Upper lobe of left lung (tissue), 6 donors: ENCODE measurements around the gene CNOT6L. TPM values are rescaled to one million over a fixed set of nuclear protein-coding genes. Genes with fewer than 3 reads are reported as not detected.
"Not testable (repeated sequence)": the region's sequence is repeated elsewhere in the genome, so short reads cannot be mapped to it uniquely, and the experiment has no call there.

Experiments
- ATAC-seq, 2 donors: fragments of 200-7000 bp; cut with Tn5 transposase; one replicate each; pipeline ENCODE4 v1.9.1; 2022; ENCODE audit warnings: mild to moderate bottlenecking in 2 of 2, moderate library complexity in 2 of 2; ENCODE audit not compliant: low FRiP score in 2 of 2
- DNase-seq, 2 donors: peaks; one replicate each; pipeline ENCODE4 v3.0.0-alpha.2; 2019 to 2020
- H3K27ac ChIP-seq, 4 donors: fragments of 200-600 bp; sonication (generic); one replicate each; pipeline ENCODE4 v1.5.1; 2016 to 2019
- H3K27me3 ChIP-seq, 4 donors: fragments of 200-600 bp; sonication (generic); one replicate each; pipeline ENCODE4 v1.5.1; 2017 to 2019
- H3K36me3 ChIP-seq, 4 donors: fragments of 200-600 bp; sonication (generic); one replicate each; pipeline ENCODE4 v1.5.1; 2016 to 2019
- H3K4me1 ChIP-seq, 4 donors: fragments of 200-600 bp; sonication (generic); one replicate each; pipeline ENCODE4 v1.5.1; 2018 to 2019
- H3K4me3 ChIP-seq, 4 donors: fragments of 200-600 bp; sonication (generic); one replicate each; pipeline ENCODE4 v1.5.1; 2017 to 2019; ENCODE audit warnings: mild to moderate bottlenecking in 2 of 4, moderate library complexity in 1 of 4
- H3K9me3 ChIP-seq, 4 donors: fragments of 200-600 bp; sonication (generic); one replicate each; pipeline ENCODE4 v1.5.1; 2018 to 2019
- EP300 ChIP-seq, 4 donors: sonication (generic); formaldehyde crosslinking; IDR thresholded peaks; one replicate each; pipeline ENCODE4 v1.5.1; 2017; ENCODE audit warnings: antibody characterized with exemption in 4 of 4, control low read depth in 2 of 4
- POLR2A ChIP-seq, 4 donors: fragments of 450-650 bp; IDR thresholded peaks; one replicate each; pipeline ENCODE4 v1.5.1; 2016 to 2017; ENCODE audit warnings: antibody characterized with exemption in 4 of 4, mild to moderate bottlenecking in 2 of 4
- POLR2AphosphoS5 ChIP-seq, 2 donors: sonication (generic); formaldehyde crosslinking; IDR thresholded peaks; one replicate each; pipeline ENCODE4 v1.5.1; 2017; ENCODE audit warnings: antibody characterized with exemption in 2 of 2
- WGBS, 2 donors: methylation state at CpG; one replicate each; pipeline ENCODE4 v1.1.5; 2017 to 2018; 5-methylcytosine and 5-hydroxymethylcytosine counted together
- total RNA-seq, 6 donors: library from RNA; depleted of rRNA in 4 of 6; stranded (reverse); fragments of >200 nt in 4 of 6; gene quantifications; one replicate each; pipeline versions ENCODE4 v1.1.0 to v1.2.1, GENCODE V29; 2016 to 2021
- TF ChIP-seq, protein P1 (sequence below), 6 experiments: fragments of 450-650 bp in 4 of 6; fragments of 200-600 bp in 2 of 6; sonication (generic) in 2 of 6; IDR thresholded peaks; one replicate each; pipeline ENCODE4 v1.5.1; 2016 to 2019; ENCODE audit warnings: antibody characterized with exemption in 6 of 6
- donor health status: DM: no; HTN: no; CAD: no; lungs with moderate emphysema.
- donor health status: DM: no; HTN: yes; CAD: no; lungs with severe emphysema.

Gene CNOT6L
- total RNA-seq = 10 to 100 TPM; 16.8 to 61.0 (median 39.1) TPM

DNA sequence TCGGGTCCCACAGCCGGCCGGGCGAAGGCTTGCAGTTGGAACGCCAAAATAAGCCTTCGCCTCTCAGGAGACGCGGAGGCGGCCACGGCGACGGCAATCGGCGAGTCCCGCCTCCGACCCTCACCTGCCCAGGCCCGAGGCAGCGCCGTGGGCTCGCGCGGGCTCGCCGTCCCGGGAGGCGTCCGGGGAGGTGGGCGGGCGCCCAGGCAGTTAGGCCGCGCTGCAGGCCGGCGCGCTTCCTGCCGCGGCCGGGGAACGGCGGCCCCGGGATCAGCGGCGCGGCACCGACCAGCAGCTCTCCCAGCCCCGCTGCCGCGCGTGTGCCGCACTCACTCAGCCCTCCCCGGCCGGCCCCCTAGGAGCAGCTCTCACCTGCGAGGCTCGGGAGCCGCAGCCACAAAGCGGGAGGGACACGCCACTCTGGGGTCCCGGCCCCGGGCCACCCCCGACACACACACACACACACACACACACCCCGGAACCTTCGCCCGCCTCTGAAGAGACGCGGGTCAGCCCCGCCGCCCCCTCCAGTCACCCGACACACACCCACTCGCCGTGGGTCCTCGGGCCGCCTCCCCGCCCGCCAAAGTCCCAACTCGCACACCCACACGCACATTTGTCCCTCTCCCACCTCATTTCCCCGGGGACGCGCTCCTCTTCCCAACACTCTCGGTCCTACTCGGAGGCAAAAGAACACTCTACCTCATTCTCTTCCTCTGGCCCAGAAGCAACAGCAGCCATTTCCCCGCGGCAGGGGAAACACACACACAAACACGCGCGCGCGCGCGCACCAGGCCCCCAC lies at the start of gene CNOT6L:
Gene CNOT6L (minus strand): TSS at position 767 of the 802 bp plus-strand sequence. CDS start 60 bp downstream, at position 707.
- H3K9me3 ChIP-seq = no peaks in the 10 kb centered on the region
- H3K27ac ChIP-seq = peak within 1 kb of the TSS; percentile 99 to 100 (median 100)
- H3K4me1 ChIP-seq = peaks cover 27 to 56% (median 35%) of the 10 kb centered on the region in 4 donors
- DNase-seq (peak; percentile 81 to 97), ATAC-seq (peak; percentile 83 to 85)
- no peak for TF ChIP-seq EP300 (IDR thresholded peaks at IDR 0.05)
- peak in 2 of 4 donors; percentile 47 to 58 for TF ChIP-seq POLR2A (IDR thresholded peaks at IDR 0.05)
- peak; percentile 10 to 29 for TF ChIP-seq POLR2AphosphoS5 (IDR thresholded peaks at IDR 0.05)
- H3K27me3 ChIP-seq = no peaks in the 10 kb centered on the region
- 0 to 1% methylated on average over 20 to 25 of the region's 89 CpGs for WGBS, 2 donors
- H3K4me3 ChIP-seq = peak within 1 kb of the TSS; percentile 80 to 89 (median 87)
- H3K36me3 ChIP-seq = no peaks in the 10 kb centered on the region

DNA sequence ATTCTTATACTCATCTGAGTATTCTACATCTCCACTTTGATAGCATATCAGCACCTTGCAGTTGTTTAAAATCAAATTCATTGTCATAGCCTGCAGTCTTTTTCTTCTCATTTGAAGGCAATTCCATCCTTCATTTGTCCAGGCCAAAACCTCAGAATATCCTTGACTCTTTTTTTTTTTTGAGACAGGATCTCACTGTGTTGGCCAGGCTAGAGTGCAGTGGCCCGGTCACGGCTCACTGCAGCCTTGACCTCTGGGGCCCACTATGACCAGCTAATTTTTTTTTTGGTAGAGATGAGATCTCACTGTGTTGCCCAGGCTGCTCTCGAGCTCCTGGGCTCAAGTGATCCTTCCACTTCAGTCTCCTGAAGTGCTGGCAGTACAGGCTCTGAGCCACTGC lies 46.1 kb upstream of the CNOT6L start:
- 66 to 83% methylated on average over 3 of the region's 3 CpGs for WGBS, 2 donors
- DNase-seq (no peak), ATAC-seq (no peak)
- Histone ChIP-seq H3K4me3 (no peak overlapping the region), H3K27ac (no peak overlapping the region), H3K9me3 (no peaks in the 10 kb centered on the region), H3K36me3 (peaks cover 0 to 10% (median 0%) of the 10 kb centered on the region in 4 donors), H3K4me1 (peaks cover 3 to 17% (median 14%) of the 10 kb centered on the region in 4 donors), H3K27me3 (no peaks in the 10 kb centered on the region)
- TF ChIP-seq POLR2AphosphoS5 (IDR thresholded peaks at IDR 0.05) (no peak), EP300 (IDR thresholded peaks at IDR 0.05) (no peak), POLR2A (IDR thresholded peaks at IDR 0.05) (no peak)
- TF ChIP-seq, protein P1, sequence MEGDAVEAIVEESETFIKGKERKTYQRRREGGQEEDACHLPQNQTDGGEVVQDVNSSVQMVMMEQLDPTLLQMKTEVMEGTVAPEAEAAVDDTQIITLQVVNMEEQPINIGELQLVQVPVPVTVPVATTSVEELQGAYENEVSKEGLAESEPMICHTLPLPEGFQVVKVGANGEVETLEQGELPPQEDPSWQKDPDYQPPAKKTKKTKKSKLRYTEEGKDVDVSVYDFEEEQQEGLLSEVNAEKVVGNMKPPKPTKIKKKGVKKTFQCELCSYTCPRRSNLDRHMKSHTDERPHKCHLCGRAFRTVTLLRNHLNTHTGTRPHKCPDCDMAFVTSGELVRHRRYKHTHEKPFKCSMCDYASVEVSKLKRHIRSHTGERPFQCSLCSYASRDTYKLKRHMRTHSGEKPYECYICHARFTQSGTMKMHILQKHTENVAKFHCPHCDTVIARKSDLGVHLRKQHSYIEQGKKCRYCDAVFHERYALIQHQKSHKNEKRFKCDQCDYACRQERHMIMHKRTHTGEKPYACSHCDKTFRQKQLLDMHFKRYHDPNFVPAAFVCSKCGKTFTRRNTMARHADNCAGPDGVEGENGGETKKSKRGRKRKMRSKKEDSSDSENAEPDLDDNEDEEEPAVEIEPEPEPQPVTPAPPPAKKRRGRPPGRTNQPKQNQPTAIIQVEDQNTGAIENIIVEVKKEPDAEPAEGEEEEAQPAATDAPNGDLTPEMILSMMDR (IDR thresholded peaks at IDR 0.05) = no peak

DNA sequence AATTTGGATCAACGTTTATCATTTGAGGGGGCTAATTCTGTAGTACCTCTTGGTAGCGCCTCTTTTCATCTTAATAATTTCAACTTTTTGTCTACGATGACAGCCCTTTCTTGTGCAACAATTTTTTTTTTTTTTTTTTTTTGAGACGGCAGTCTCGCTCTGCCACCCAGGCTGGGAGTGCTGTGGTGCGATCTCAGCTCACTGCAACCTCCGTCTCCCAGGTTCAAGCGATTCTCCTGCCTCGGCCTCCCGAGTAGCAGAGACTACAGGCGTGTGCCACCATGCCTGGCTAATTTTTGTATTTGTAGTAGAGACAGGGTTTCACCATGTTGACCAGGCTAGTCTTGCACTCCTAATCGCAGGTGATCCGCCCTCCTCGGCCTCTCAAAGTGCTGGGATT lies 44.2 kb upstream of the CNOT6L start:
- not testable (repeated sequence) for H3K36me3 ChIP-seq, DNase-seq, H3K9me3 ChIP-seq, H3K27me3 ChIP-seq, ATAC-seq
- 25 to 28% methylated on average over 14 of the region's 14 CpGs for WGBS, 2 donors
- Histone ChIP-seq H3K27ac (peak overlapping the region; percentile 93 to 99 (median 95)), H3K4me1 (peaks cover 3 to 17% (median 14%) of the 10 kb centered on the region in 4 donors), H3K4me3 (peak overlapping the region; percentile 66 to 76 (median 67))

DNA sequence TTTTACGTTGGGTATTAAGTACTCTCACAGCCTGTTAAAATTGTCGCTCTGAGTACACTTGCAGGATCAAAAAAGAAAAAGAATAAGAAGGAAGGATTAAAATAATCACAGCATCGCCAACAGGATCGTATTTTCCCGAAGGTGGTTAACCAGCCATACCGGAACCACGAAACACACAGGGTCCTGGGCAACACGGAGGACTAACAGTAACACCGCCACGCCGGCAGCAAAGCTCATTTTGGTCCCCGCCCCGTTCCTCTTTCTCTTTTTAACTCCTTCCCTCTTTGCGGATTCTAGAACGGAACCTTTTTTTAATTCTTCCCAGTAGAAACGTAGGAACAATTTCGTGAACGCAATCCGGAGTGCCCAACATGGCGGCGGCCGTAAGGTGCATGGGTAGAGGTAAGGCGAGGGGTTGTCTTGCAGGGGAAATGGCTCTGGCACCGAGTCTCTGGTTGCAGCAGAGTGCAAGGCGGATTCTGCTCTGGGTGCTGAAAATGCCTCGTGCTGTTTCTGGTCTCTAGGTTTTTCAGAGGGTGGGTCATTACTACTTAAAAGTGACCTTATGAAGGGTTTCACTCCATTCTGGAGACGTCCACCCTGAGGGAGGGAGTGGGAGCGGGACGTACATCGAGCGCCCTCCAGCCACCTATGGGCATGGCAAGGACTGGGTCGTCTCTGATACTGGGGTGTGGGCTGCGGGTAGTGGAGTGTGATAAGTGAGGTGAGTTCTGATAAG lies 43.5 kb upstream of the CNOT6L start, which contains the start of gene MRPL1:
Gene MRPL1 (plus strand): TSS at position 353 of the 739 bp plus-strand sequence. CDS start 19 bp downstream, at position 372.
- peak within 1 kb of the TSS; percentile 93 to 99 (median 95) for H3K27ac ChIP-seq
- TF ChIP-seq, protein P1 (IDR thresholded peaks at IDR 0.05) = peak in 1 of 6 experiments; percentile 6
- TF ChIP-seq POLR2A (IDR thresholded peaks at IDR 0.05) (peak in 3 of 4 donors; percentile 51 to 77 (median 55)), EP300 (IDR thresholded peaks at IDR 0.05) (peak in 1 of 4 donors; percentile 21), POLR2AphosphoS5 (IDR thresholded peaks at IDR 0.05) (peak; percentile 89 to 93)
- no peaks in the 10 kb centered on the region for H3K27me3 ChIP-seq
- no peaks in the 10 kb centered on the region for H3K9me3 ChIP-seq
- H3K4me3 ChIP-seq = peak within 1 kb of the TSS; percentile 66 to 76 (median 67)
- peaks cover 3 to 18% (median 14%) of the 10 kb centered on the region in 4 donors for H3K4me1 ChIP-seq
- ATAC-seq (peak; percentile 99), DNase-seq (peak; percentile 46 to 94)
- peaks cover 0 to 7% (median 0%) of the 10 kb centered on the region in 4 donors for H3K36me3 ChIP-seq
- WGBS, 2 donors = 1% methylated on average over 31 to 33 of the region's 33 CpGs

DNA sequence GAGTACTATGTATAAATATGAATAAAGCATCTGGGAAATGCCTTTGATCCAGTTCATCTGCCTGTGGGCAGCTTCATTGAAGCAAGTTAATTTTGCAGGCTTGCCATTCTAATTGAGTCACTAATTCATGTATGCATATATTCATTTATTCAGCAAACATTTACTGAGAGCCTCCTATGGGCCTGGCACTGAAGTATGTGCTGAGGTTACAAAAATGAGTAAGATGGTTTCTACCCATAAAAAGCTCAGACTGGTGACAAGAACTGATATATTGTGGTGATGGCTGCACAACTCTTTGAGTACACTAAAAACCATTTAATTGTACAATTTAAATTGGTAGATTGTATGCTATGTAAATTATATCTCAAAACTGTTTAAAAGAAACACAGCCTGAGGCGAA lies 42.3 kb upstream of the CNOT6L start:
- ATAC-seq (no peak), DNase-seq (no peak)
- Histone ChIP-seq H3K4me1 (peaks cover 7 to 25% (median 17%) of the 10 kb centered on the region in 4 donors), H3K36me3 (peaks cover 0 to 7% (median 0%) of the 10 kb centered on the region in 4 donors), H3K27me3 (no peaks in the 10 kb centered on the region), H3K9me3 (no peaks in the 10 kb centered on the region), H3K4me3 (peak overlapping the region in 2 of 4 donors; percentile 67 to 76), H3K27ac (peak overlapping the region; percentile 93 to 99 (median 95))
- whole genome bisulfite sequencing, 2 donors = 87 to 90% methylated on average over 1 of the region's 1 CpG
- TF ChIP-seq, protein P1 (IDR thresholded peaks at IDR 0.05) = no peak
- TF ChIP-seq EP300 (IDR thresholded peaks at IDR 0.05) (no peak), POLR2A (IDR thresholded peaks at IDR 0.05) (no peak), POLR2AphosphoS5 (IDR thresholded peaks at IDR 0.05) (no peak)
